ENCODE data around the gene EEA1.

DNA sequence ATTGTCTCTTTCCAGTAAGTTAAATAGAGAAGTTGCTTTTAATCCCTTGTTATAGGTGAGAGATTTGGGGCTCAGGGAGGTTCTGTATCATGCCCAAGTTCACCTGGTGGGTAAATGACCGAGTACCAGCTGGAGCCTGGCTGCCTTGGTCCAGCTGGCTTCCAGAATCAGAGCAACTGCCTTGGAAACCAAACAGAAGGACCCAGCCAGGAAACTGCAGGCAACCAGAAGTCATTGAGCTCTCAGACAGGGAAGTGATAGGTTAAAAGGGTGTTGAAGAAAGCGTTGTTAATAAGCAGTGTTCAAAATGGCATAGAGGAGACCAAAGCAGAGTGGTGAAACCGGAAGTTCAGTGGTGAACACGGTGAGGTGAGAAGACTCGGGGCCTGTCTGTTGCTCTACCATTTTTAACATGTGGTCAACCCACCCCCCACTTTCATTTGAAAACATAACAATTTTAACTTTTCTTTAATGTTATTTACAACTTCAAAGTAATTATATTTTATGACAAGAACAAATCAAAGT, 171.4 kb downstream of the EEA1 start:
- TF ChIP-seq, protein P1, sequence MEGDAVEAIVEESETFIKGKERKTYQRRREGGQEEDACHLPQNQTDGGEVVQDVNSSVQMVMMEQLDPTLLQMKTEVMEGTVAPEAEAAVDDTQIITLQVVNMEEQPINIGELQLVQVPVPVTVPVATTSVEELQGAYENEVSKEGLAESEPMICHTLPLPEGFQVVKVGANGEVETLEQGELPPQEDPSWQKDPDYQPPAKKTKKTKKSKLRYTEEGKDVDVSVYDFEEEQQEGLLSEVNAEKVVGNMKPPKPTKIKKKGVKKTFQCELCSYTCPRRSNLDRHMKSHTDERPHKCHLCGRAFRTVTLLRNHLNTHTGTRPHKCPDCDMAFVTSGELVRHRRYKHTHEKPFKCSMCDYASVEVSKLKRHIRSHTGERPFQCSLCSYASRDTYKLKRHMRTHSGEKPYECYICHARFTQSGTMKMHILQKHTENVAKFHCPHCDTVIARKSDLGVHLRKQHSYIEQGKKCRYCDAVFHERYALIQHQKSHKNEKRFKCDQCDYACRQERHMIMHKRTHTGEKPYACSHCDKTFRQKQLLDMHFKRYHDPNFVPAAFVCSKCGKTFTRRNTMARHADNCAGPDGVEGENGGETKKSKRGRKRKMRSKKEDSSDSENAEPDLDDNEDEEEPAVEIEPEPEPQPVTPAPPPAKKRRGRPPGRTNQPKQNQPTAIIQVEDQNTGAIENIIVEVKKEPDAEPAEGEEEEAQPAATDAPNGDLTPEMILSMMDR (conservative IDR thresholded peaks at IDR 0.05; ENCODE audit: low read length) = no peak
- TF ChIP-seq EZH2phosphoT487 (IDR thresholded peaks at IDR 0.05; ENCODE audit: borderline replicate concordance, low read depth, low read length) = no peak
